Activated CD4-positive, alpha-beta memory T cell treated with anti-CD3 and anti-CD28 coated beads for 36 hours (primary cell): ENCODE results near the gene SLC28A2. TPM values are rescaled to one million over a fixed set of nuclear protein-coding genes. Genes with fewer than 3 reads are reported as not detected.
"Not testable (repeated sequence)": the region's sequence is repeated elsewhere in the genome, so short reads cannot be mapped to it uniquely, and the experiment has no call there.

ENCODE experiments used
- CTCF ChIA-PET: fragments of 350-600 bp; sonication (Branson Sonifier 250); formaldehyde crosslinking; loops from one replicate; lab custom pipeline; 2021; ENCODE audit warnings: antibody characterized with exemption, inconsistent platforms; lab: Charles Lee
- POLR2A ChIA-PET: fragments of 350-600 bp; sonication (Branson Sonifier 250); formaldehyde crosslinking; loops from one replicate; lab custom pipeline; 2021; ENCODE audit warnings: antibody characterized with exemption; lab: Charles Lee
- DNase-seq: peaks from one replicate; pipeline ENCODE4 v3.0.0-alpha.2; 2020
- H3K27ac Mint-ChIP-seq: one replicate; pipeline ENCODE4 v1.8.0; 2021; ENCODE audit warnings: mixed read lengths
- H3K27me3 Mint-ChIP-seq: one replicate; pipeline ENCODE4 v1.8.0; 2021; ENCODE audit warnings: mixed read lengths
- H3K36me3 Mint-ChIP-seq: one replicate; pipeline ENCODE4 v1.8.0; 2021; ENCODE audit warnings: mixed read lengths
- H3K4me1 Mint-ChIP-seq: one replicate; pipeline ENCODE4 v1.8.0; 2021; ENCODE audit warnings: low read depth, mixed read lengths
- H3K4me3 Mint-ChIP-seq: one replicate; pipeline ENCODE4 v1.8.0; 2021; ENCODE audit warnings: mild to moderate bottlenecking, mixed read lengths
- H3K9me3 Mint-ChIP-seq: one replicate; pipeline ENCODE4 v1.8.0; 2021; ENCODE audit warnings: mixed read lengths
- intact Hi-C: fragments of 100-400 bp; cut with micrococcal nuclease; formaldehyde crosslinking; loops from one replicate; pipeline ENCODE4 v1.15.1; 2023
- total RNA-seq, 2 experiments: library from RNA; stranded (reverse); gene quantifications; one replicate each; pipeline ENCODE4 v1.2.3, GENCODE V29; 2021

The SLC28A2 gene
- total RNA-seq, 2 experiments from 2014 or later, result not detected

GRCh38 chr15:45268135-45268534 lies 16.1 kb downstream of the SLC28A2 start:
- no peaks in the 10 kb centered on the region for H3K9me3 Mint-ChIP-seq
- H3K27ac Mint-ChIP-seq, result no peak overlapping the region
- no peak overlapping the region for H3K4me3 Mint-ChIP-seq
- ChIA-PET CTCF (no interaction called here), POLR2A (no interaction called here)
- H3K4me1 Mint-ChIP-seq, result no peaks in the 10 kb centered on the region
- DNase-seq, result peak; percentile 27
- intact Hi-C loops, result no loop called here
- H3K27me3 Mint-ChIP-seq, result no peaks in the 10 kb centered on the region
- no peaks in the 10 kb centered on the region for H3K36me3 Mint-ChIP-seq

- ChIA-PET POLR2A (interaction anchor here (0.6 kb wide), 1 partner anchor 30 kb away, joined by 4 read pairs; no protein-coding TSS in a partner anchor), CTCF (interaction anchor here (0.9 to 2.7 kb wide), 4 partner anchors 70 to 184 kb away, joined by 3 to 10 read pairs (median 4); no protein-coding TSS in a partner anchor)
- peaks cover 8% of the 10 kb centered on the region for H3K4me1 Mint-ChIP-seq
- H3K27ac Mint-ChIP-seq, result no peak overlapping the region
- H3K27me3 Mint-ChIP-seq, result no peaks in the 10 kb centered on the region
- H3K9me3 Mint-ChIP-seq, result no peaks in the 10 kb centered on the region
- no peaks in the 10 kb centered on the region for H3K36me3 Mint-ChIP-seq
- no peak for DNase-seq
- intact Hi-C loops, result no loop called here
- H3K4me3 Mint-ChIP-seq, result no peak overlapping the region
Observed at GRCh38 chr15:45274636-45275380, 22.8 kb downstream of the SLC28A2 start.

DNA sequence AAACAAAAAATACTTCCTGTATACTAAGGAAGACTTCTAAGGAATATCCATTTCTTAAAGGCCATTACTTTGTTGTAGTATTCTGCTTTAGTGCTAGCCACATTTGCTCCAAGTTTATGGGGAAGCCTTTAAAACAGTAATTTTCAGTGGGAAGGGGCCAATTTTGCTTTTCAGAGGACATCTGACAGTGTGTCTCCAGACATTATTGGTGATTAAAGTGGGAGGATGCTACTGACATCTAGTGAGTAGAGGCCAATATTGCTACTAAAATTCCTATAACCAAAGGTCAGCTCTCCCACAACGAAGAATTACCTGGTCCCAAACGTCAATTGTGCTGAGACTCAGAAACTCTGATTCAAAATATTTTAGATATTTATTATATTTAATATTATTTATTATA lies 24.8 kb downstream of the SLC28A2 start:
- H3K4me1 Mint-ChIP-seq, result peaks cover 10% of the 10 kb centered on the region
- CTCF ChIA-PET, result interaction anchor here (0.7 to 2.7 kb wide), 4 partner anchors 63 to 111 kb away, joined by 3 to 10 read pairs (median 4); no protein-coding TSS in a partner anchor
- no peak overlapping the region for H3K4me3 Mint-ChIP-seq
- no peaks in the 10 kb centered on the region for H3K9me3 Mint-ChIP-seq
- no peak overlapping the region for H3K27ac Mint-ChIP-seq
- DNase-seq, result no peak
- intact Hi-C loops, result no loop called here
- POLR2A ChIA-PET, result interaction anchor here (1.0 kb wide), 1 partner anchor 76 kb away, joined by 4 read pairs; no protein-coding TSS in a partner anchor
- no peaks in the 10 kb centered on the region for H3K36me3 Mint-ChIP-seq
- H3K27me3 Mint-ChIP-seq, result no peaks in the 10 kb centered on the region

- Mint-ChIP-seq H3K36me3 (no peaks in the 10 kb centered on the region), H3K9me3 (no peaks in the 10 kb centered on the region), H3K4me1 (peaks cover 10% of the 10 kb centered on the region), H3K27ac (peak overlapping the region; percentile 57), H3K4me3 (peak overlapping the region; percentile 85), H3K27me3 (no peaks in the 10 kb centered on the region)
- DNase-seq, result peak; percentile 98
- ChIA-PET CTCF (interaction anchor here (0.7 to 1.8 kb wide), 7 partner anchors 16 to 161 kb away, joined by 3 to 6 read pairs (median 3); a partner anchor contains a TSS), POLR2A (interaction anchor here (1.4 kb wide), 1 partner anchor 78 kb away, joined by 7 read pairs; no protein-coding TSS in a partner anchor)
- intact Hi-C loops, result loop anchor here (1.0 to 2.0 kb wide), 5 partner anchors 74 to 178 kb away; a partner anchor contains a TSS
Observed at GRCh38 chr15:45279024-45279698, 27.1 kb downstream of the SLC28A2 start.

GRCh38 chr15:45285413-45285812 lies 33.4 kb downstream of the SLC28A2 start:
- no peaks in the 10 kb centered on the region for H3K4me1 Mint-ChIP-seq
- intact Hi-C loops, result no loop called here
- no peak for DNase-seq
- CTCF ChIA-PET, result no interaction called here
- H3K27ac Mint-ChIP-seq, result no peak overlapping the region
- no peak overlapping the region for H3K4me3 Mint-ChIP-seq
- no peaks in the 10 kb centered on the region for H3K36me3 Mint-ChIP-seq
- no peaks in the 10 kb centered on the region for H3K9me3 Mint-ChIP-seq
- H3K27me3 Mint-ChIP-seq, result peaks cover 6% of the 10 kb centered on the region
- POLR2A ChIA-PET, result interaction anchor here (0.7 kb wide), 1 partner anchor 74 kb away, joined by 3 read pairs; no protein-coding TSS in a partner anchor

DNA sequence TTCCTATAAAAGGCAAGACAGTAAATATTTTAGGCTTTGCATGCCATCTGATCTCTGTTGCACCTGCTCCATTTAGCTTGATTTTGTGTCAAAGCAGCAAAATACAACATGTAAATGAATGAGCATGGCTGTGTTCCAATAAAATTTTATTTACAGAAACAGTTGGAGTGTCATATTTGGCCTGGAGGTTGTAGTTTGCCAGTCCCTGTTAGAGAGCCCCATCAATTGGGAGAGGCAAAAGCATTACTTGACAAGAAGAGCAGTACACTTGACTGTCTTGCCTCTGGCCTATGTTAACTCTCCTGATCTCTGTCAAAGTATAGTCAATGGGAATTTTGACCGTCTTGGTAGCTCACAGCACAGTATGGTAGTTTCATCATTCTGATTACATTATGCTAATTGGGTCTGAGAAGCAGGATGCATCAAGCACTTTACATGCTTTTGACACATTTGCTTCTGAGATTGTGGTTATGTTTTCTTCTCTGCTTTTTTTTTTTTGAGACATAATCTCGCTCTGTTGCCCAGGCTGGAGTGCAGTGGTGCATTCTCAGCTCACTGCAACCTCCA lies 35.4 kb downstream of the SLC28A2 start:
- CTCF ChIA-PET, result interaction anchor here (0.7 kb wide), 1 partner anchor 18 kb away, joined by 3 read pairs; no protein-coding TSS in a partner anchor
- H3K4me1 Mint-ChIP-seq, result no peaks in the 10 kb centered on the region

GRCh38 chr15:45288947-45289346 lies 36.9 kb downstream of the SLC28A2 start:
- DNase-seq, result no peak
- Mint-ChIP-seq H3K9me3 (no peaks in the 10 kb centered on the region), H3K4me1 (no peaks in the 10 kb centered on the region), H3K36me3 (no peaks in the 10 kb centered on the region), H3K4me3 (no peak overlapping the region), H3K27ac (no peak overlapping the region), H3K27me3 (peaks cover 8% of the 10 kb centered on the region)
- CTCF ChIA-PET, result no interaction called here
- POLR2A ChIA-PET, result interaction anchor here (0.7 kb wide), 1 partner anchor 43 kb away, joined by 3 read pairs; no protein-coding TSS in a partner anchor
- intact Hi-C loops, result no loop called here

More for the DNA sequence above, 35.4 kb downstream of the SLC28A2 start:
- Mint-ChIP-seq H3K27ac (no peak overlapping the region), H3K27me3 (peaks cover 8% of the 10 kb centered on the region), H3K36me3 (no peaks in the 10 kb centered on the region), H3K9me3 (no peaks in the 10 kb centered on the region), H3K4me3 (no peak overlapping the region)
- no peak for DNase-seq
- intact Hi-C loops, result no loop called here
- POLR2A ChIA-PET, result no interaction called here

DNA sequence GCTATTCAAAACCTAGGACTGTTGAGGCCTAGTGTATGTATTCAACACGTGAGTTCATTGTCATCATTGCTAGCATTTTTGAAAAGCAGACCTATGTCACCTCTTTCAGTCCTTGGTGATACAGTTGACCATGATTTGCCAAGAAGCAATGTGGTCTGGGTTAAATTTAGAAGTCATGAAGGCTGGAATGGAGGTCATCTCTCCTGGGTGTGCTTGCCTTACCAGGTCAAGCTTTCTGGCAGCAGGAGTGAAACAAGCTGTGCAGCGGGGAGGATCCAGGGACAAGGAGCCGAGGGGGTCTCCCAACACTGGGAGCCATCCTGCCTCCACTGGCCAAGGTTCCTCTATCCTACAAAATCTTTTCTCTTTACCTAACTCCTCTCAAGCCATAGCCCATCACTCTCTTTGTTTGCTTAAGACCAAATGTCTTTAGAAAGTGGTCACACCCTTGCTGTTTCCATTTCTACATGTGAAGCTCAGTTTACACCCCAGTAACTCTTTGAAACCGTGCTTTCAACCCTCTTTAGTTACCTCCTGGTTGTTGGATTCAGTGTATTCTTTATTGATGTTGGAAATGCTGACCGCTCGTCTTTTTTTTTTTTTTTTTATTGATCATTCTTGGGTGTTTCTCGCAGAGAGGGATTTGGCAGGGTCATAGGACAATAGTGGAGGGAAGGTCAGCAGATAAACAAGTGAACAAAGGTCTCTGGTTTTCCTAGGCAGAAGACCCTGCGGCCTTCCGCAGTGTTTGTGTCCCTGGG lies 40.0 kb downstream of the SLC28A2 start:
- H3K27me3 Mint-ChIP-seq, result peaks cover 7% of the 10 kb centered on the region
- DNase-seq, result no peak
- H3K36me3 Mint-ChIP-seq, result no peaks in the 10 kb centered on the region
- peaks cover 3% of the 10 kb centered on the region for H3K9me3 Mint-ChIP-seq
- CTCF ChIA-PET, result no interaction called here
- no peak overlapping the region for H3K4me3 Mint-ChIP-seq
- no peaks in the 10 kb centered on the region for H3K4me1 Mint-ChIP-seq
- no peak overlapping the region for H3K27ac Mint-ChIP-seq
- POLR2A ChIA-PET, result no interaction called here
- intact Hi-C loops, result no loop called here

DNA sequence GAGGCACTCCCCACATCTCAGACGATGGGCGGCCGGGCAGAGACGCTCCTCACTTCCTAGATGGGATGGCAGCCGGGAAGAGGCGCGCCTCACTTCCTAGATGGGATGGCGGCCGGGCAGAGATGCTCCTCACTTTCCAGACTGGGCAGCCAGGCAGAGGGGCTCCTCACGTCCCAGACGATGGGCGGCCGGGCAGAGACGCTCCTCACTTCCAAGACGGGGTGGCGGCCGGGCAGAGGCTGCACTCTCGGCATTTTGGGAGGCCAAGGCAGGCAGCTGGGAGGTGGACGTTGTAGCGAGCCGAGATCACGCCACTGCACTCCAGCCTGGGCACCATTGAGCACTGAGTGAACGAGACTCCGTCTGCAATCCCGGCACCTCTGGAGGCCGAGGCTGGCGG lies 41.3 kb downstream of the SLC28A2 start:
- H3K9me3 Mint-ChIP-seq, result peaks cover 12% of the 10 kb centered on the region
- H3K27ac Mint-ChIP-seq, intact Hi-C loops, H3K4me3 Mint-ChIP-seq, CTCF ChIA-PET, H3K36me3 Mint-ChIP-seq, H3K27me3 Mint-ChIP-seq, H3K4me1 Mint-ChIP-seq, POLR2A ChIA-PET, DNase-seq: not testable (repeated sequence)

DNA sequence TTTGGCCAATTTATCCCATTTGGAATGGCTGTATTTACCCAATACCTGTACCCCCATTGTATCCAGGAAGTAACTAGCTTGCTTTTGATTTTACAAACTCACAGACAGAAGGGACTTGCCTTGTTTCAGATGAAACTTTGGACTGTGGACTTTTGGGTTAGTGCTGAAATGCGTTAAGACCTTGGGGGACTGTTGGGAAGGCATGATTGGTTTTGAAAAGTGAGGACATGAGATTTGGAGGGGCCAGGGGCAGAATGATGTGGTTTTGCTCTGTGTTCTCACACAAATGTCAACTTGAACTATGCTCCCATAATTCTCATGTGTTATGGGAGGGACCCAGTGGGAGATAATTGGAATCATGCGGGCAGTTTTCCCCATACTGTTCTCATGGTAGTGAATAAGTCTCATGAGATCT lies 46.9 kb downstream of the SLC28A2 start:
- H3K27me3 Mint-ChIP-seq, H3K4me1 Mint-ChIP-seq, H3K27ac Mint-ChIP-seq, CTCF ChIA-PET, DNase-seq, intact Hi-C loops, POLR2A ChIA-PET, H3K4me3 Mint-ChIP-seq, H3K36me3 Mint-ChIP-seq: not testable (repeated sequence)
- peaks cover 23% of the 10 kb centered on the region for H3K9me3 Mint-ChIP-seq

DNA sequence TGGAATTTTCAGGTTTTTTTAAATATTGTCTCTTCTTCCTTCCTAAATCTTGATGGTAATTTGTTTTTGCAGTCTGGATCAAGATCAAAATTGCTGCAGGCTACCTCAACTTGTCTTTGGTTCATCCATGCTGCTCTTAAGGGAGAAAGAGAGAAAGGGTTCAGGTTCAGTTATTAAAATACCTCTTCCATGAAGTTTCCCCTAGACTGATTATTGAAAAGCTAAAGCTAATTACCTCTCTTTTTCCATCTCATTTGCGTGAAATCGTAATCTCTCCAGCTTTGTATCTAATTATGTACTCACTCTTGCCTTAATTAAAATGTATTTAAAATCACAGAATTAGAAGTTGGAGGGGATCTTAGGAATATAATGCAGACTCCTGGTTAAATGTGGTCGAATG lies 52.7 kb downstream of the SLC28A2 start:
- Mint-ChIP-seq H3K27me3 (peaks cover 15% of the 10 kb centered on the region), H3K4me3 (no peak overlapping the region), H3K27ac (no peak overlapping the region), H3K36me3 (no peaks in the 10 kb centered on the region), H3K9me3 (peaks cover 4% of the 10 kb centered on the region), H3K4me1 (peaks cover 4% of the 10 kb centered on the region)
- intact Hi-C loops, result no loop called here
- CTCF ChIA-PET, result interaction anchor here (1.2 to 1.3 kb wide), 2 partner anchors 51 to 95 kb away, joined by 4 to 9 read pairs; no protein-coding TSS in a partner anchor
- POLR2A ChIA-PET, result interaction anchor here (0.5 kb wide), 1 partner anchor 30 kb away, joined by 4 read pairs; no protein-coding TSS in a partner anchor
- no peak for DNase-seq
